ENCODE data around the gene ZNRF2. TPM values are rescaled to one million over a fixed set of nuclear protein-coding genes. Genes with fewer than 3 reads are reported as not detected.

ZNRF2 gene
- total RNA-seq, 2 experiments from 2014 or later: 20.4 to 23.6 TPM

DNA sequence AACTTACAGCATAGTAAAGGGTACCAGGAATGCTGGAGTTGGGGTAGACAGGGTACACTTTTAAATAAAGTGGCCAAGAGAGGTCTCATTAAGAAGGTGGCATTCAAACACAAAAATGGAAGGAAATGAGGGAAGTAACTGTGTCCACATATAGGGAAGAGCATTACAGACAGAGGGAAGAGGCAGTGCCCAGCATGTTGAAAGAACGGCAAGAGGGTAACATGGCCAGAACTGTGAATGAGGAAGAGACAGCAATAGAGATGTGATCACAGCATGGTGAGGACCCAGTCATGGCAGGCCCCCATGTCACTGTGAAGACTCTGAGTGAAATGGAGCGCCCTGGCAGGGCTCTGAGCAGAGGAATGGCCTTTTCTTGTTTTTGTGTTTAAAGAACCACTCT is 35.1 kb upstream of the ZNRF2 start:
- ChIA-PET CTCF (no interaction called here), POLR2A (no interaction called here)
- no peak for TF ChIP-seq CTCF (IDR thresholded peaks at IDR 0.05)
- ATAC-seq (ENCODE audit: poor library complexity): no peak
- no peaks in the 10 kb centered on the region for H3K36me3 Mint-ChIP-seq (ENCODE audit: low read depth)
- Histone ChIP-seq H3K27me3 (ENCODE audit: control insufficient read depth in 1 of 2, insufficient read depth in 2 of 2, low read length in 2 of 2) (no peaks in the 10 kb centered on the region), H3K4me3 (ENCODE audit: low read length) (no peak overlapping the region), H3K27ac (ENCODE audit: low read depth in 1 of 2, low read length in 2 of 2) (peak overlapping the region in 1 of 2 donors; percentile 2), H3K4me1 (ENCODE audit: insufficient read depth, low read length) (peaks cover 12% of the 10 kb centered on the region), H3K36me3 (ENCODE audit: insufficient read depth, low read length) (no peaks in the 10 kb centered on the region), H3K9me3 (ENCODE audit: control insufficient read depth in 1 of 2, insufficient read depth in 1 of 2, low read length in 2 of 2) (no peaks in the 10 kb centered on the region)
- no peak overlapping the region for H3K4me3 Mint-ChIP-seq
- DNase-seq: peak in 1 of 14 experiments; percentile 20
- intact Hi-C loops (cut with DNase I, micrococcal nuclease): no loop called here
- H3K27me3 Mint-ChIP-seq: no peaks in the 10 kb centered on the region
- H3K27ac Mint-ChIP-seq: peak overlapping the region; percentile 69
- peaks cover 40% of the 10 kb centered on the region for H3K4me1 Mint-ChIP-seq (ENCODE audit: low read depth)
- H3K9me3 Mint-ChIP-seq: no peaks in the 10 kb centered on the region

- intact Hi-C loops (cut with DNase I, micrococcal nuclease): no loop called here
These were observed 34.2 kb upstream of the ZNRF2 start for GRCh38 chr7:30249986-30250774.

DNA sequence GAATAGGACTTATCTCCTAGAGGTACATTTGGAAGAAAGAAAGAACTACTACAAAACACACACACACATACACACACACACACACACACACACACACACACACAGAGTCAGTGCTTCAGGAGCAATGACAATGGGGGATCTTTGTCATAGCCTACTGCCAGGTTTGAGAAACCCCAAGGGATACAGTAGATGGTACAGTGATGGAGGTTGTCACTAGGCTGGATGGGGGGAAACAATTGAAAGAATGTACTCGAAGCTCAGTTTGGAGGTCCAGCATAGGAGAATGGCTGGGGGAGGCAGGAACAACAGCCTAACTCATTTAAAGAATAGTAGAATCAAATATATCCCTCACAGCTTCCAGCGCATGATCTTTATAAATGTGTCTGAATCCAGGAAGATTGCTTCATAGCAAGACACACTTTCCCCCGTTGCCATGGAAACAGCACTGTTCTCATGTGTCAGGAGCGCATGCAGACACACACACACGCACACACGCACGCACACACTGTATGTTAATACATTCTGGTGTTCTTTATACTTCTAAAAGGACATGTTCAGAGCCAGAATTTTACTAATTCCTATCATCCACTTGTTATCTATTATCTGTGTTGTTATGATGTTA is 32.6 kb upstream of the ZNRF2 start:
- DNase-seq: peak in 1 of 14 experiments; percentile 13
- H3K4me3 Mint-ChIP-seq: no peak overlapping the region
- Histone ChIP-seq H3K27ac (ENCODE audit: low read depth in 1 of 2, low read length in 2 of 2) (no peak overlapping the region), H3K9me3 (ENCODE audit: control insufficient read depth in 1 of 2, insufficient read depth in 1 of 2, low read length in 2 of 2) (no peaks in the 10 kb centered on the region), H3K4me1 (ENCODE audit: insufficient read depth, low read length) (peaks cover 12% of the 10 kb centered on the region), H3K36me3 (ENCODE audit: insufficient read depth, low read length) (no peaks in the 10 kb centered on the region), H3K27me3 (ENCODE audit: control insufficient read depth in 1 of 2, insufficient read depth in 2 of 2, low read length in 2 of 2) (no peaks in the 10 kb centered on the region), H3K4me3 (ENCODE audit: low read length) (no peak overlapping the region)
- H3K4me1 Mint-ChIP-seq (ENCODE audit: low read depth): peaks cover 40% of the 10 kb centered on the region
- H3K36me3 Mint-ChIP-seq (ENCODE audit: low read depth): no peaks in the 10 kb centered on the region
- intact Hi-C loops (cut with DNase I, micrococcal nuclease): no loop called here
- peak overlapping the region; percentile 69 for H3K27ac Mint-ChIP-seq
- no peaks in the 10 kb centered on the region for H3K27me3 Mint-ChIP-seq
- ChIA-PET CTCF (no interaction called here), POLR2A (no interaction called here)
- no peak for ATAC-seq (ENCODE audit: poor library complexity)
- no peaks in the 10 kb centered on the region for H3K9me3 Mint-ChIP-seq
- no peak for TF ChIP-seq CTCF (IDR thresholded peaks at IDR 0.05)

More at GRCh38 chr7:30249986-30250774, 34.2 kb upstream of the ZNRF2 start:
- peak in 3 of 14 experiments; percentile 11 to 35 (median 14) for DNase-seq
- peak overlapping the region; percentile 12 for H3K4me3 Mint-ChIP-seq
- CTCF ChIA-PET: no interaction called here
- H3K27ac Mint-ChIP-seq: peak overlapping the region; percentile 69
- no peaks in the 10 kb centered on the region for H3K36me3 Mint-ChIP-seq (ENCODE audit: low read depth)
- Histone ChIP-seq H3K4me1 (ENCODE audit: insufficient read depth, low read length) (peaks cover 12% of the 10 kb centered on the region), H3K4me3 (ENCODE audit: low read length) (no peak overlapping the region), H3K27ac (ENCODE audit: low read depth in 1 of 2, low read length in 2 of 2) (no peak overlapping the region), H3K9me3 (ENCODE audit: control insufficient read depth in 1 of 2, insufficient read depth in 1 of 2, low read length in 2 of 2) (no peaks in the 10 kb centered on the region), H3K36me3 (ENCODE audit: insufficient read depth, low read length) (no peaks in the 10 kb centered on the region), H3K27me3 (ENCODE audit: control insufficient read depth in 1 of 2, insufficient read depth in 2 of 2, low read length in 2 of 2) (no peaks in the 10 kb centered on the region)
- no peaks in the 10 kb centered on the region for H3K27me3 Mint-ChIP-seq
- H3K4me1 Mint-ChIP-seq (ENCODE audit: low read depth): peaks cover 40% of the 10 kb centered on the region
- POLR2A ChIA-PET: interaction anchor here (0.7 kb wide), 1 partner anchor 29 kb away, joined by 3 read pairs; no protein-coding TSS in a partner anchor
- peak; percentile 89 for ATAC-seq (ENCODE audit: poor library complexity)
- H3K9me3 Mint-ChIP-seq: no peaks in the 10 kb centered on the region
- TF ChIP-seq CTCF (IDR thresholded peaks at IDR 0.05): no peak

Data from CD4-positive, alpha-beta T cell (primary cell).